Dedifferentiated amniotic fluid mesenchymal stem cell (primary cell): ENCODE results near the gene ABLIM2.
"Not testable (repeated sequence)": the region's sequence is repeated elsewhere in the genome, so short reads cannot be mapped to it uniquely, and the experiment has no call there.

ENCODE experiments used
- DNase-seq: peaks from one replicate; pipeline ENCODE4 v3.0.0-alpha.2; 2016; ENCODE audit errors: extremely low spot score

ABLIM2 gene

GRCh38 chr4:7964459-7964858 is 194.2 kb downstream of the ABLIM2 start:
- no peak for DNase-seq

DNA sequence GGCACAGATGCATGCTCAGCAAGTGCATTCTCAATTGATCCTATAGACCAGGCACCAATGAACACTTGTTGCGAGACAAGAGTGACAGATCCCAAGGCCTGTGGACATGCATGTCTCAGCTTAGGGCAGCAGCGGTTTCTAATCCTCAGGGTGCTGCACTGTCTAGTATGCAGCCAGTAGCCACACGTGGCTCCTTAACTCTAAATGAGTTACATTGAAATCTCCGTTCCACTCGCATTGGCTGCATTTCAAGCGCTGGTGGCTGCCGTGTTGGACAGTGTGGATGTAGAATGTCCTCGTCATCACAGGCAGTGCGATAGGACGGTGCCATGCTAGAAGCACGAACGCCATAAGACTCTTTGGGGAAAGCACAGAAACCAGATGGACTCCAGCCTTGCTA is 194.9 kb downstream of the ABLIM2 start:
- no peak for DNase-seq

DNA sequence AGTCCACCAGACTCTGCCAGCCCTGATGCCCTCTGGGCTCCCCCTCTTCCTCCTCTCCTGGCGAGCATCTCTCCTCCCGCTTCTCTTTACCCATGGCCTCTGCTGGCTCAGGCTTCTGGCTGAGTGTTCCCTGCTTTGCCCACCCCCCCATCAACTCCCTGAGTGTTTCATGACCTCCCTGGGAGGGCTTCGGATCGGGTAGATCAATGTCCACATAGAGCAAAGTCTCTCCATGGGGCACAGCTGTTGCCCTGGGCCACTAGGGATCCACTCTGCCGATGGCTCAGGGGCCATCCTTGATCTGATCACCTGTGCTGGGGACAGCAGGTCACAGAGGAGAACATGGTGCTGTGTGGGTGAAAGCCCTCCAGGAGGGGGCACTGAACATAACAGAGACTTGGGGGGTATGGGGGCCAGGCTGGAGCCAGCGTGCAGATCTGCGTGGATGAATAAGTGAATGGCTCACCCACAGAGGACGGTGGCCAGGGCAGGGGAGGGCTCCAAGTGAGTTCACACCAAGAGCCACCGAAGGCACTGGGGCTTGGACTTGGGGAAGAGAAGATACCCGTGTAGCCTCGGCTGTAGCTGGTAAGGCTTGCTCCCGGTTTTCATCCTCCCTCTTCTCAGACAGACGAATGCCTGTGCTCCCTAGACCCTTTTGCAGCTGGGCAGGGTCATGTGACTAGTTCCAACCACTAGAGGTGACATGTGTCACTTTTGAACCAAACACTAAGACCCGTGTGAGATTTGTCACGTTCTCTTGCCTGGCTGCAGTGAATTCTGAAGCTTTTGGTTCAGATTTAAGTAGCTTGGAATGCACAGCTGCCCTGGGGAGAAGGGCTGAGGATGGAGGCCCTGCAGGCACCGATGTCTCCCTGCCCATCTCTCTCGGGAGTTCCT is 195.8 kb downstream of the ABLIM2 start:
- DNase-seq: no peak

DNA sequence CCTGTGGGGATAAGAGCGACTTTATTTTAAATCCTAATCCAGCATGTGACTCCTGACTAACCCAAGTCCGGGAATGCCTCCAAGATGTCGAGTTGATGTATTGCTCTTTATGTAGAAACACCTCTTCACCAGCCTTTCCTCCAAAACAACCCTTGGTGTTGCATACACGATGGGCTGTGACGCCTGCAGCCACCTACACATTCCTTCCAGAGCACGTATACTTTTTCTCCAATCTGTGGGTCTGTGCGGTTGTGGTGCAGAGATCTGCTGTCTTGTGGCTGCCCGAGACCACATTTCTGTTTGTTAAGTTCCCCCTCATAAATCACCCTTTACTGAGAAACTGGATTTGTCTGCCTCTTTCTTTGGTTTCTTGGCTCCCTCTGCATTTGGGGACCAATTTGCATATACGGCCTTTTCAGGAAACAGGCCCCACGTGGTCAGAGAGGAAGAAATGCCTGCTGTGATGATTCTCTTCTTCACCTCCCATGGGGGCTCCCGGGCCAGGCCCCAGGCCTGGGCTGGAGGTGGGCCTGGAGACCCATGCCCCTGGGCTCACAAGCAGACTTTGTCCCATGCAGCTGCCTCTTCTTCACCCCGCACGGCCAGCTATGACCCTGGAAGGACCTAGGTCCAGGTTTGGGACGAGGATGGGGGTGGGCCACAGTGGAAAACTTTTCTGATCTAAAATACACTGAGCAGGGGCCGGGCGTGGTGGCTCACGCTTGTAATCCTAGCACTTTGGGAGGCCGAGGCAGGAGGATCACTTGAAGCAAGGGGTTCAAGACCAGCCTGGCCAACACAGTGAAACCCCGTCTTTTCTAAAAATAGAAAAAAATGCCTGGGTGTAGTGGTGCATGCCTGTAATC is 197.6 kb downstream of the ABLIM2 start:
- no peak for DNase-seq

DNA sequence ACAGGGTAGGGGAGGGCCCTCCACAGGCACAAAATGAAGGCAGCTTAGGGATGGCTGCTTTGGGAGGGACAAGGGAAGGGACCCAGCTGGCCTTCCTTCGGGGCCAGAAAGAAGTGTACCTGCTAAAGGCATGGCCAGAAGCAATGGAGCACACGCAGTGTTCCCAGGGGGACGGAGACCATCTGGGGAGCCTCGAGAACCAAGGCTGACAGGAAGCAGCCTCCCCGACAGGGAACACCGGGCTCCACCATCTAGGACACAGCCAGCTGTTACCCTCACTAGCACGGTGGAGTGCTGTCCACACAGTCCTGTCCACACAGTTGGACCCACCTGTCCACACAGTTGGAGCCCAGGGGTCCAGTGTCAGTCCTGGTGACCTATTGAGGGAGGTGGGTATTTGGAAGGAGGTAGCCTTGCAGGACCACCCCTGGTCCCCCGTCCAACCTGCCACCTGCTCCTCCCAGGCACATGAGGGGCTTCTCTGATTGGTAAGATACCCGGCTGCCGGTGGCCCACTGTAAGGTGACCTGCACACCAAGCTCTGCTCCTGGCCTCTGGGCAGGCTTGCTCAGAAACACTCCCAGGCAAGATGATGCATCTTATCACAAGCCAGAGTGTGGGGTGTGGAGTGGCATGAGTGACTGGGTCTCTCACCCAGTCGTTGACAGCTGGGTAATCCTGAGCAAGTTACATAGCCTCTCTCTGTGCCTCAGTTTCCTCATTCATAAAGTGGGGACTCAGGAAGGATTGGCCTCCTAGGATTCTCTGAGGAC is 198.4 kb downstream of the ABLIM2 start:
- no peak for DNase-seq

- DNase-seq: no peak
Observed at GRCh38 chr4:7959078-7959477, 199.5 kb downstream of the ABLIM2 start.

DNA sequence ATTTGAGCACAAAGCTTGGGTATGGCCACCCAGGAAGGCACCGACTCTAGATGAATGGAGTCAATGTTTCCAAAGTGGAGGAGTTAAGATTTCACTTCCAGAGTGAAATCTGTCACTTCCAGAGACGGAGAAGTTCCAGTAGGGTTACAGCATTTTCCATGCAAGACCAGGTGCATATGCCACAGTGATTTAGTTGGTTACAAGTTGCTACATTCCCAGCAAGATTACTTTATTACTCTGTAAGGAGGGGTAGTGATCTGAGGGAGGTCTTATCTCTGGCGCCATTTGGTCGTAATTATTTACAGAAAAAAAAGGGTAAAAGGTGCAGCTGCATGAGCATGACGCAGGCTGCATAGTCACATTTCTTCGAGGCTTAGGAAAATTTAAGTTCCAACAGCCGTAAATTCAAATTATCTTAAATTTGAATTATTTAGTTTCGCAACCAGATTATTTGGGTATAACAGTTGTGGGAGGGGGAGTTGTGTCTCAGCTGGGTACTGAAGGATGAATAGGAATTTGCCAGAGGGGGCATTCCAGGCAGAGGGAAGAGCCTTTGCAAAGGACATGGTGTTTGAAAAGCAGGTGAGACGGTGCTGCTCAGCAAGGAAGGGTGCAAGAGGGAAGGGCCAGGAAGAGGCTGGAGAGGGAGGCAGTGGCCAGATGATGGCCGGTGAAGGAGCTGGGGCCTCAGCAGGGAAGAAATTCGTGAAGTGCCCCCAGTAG is 201.5 kb downstream of the ABLIM2 start:
- DNase-seq: no peak

GRCh38 chr4:7956270-7956808 is 202.3 kb downstream of the ABLIM2 start:
- DNase-seq: no peak

DNA sequence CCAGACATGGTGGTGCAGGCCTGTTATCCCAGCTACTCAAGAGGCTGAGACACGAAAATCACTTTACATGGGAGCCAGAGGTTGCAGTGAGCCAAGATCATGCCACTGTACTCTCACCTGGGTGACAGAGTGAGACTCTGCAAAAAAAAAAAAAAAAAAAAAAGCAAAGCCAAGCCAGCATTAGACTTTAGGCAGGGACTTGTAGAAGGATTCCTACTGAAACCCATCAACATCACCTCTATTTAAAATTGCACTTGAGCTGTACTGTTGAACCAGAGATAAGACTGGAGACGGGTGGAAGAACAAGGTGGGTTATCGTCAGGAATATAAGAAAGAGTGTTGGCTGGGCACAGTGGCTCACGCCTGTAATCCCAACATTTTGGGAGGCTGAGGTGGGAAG is 203.2 kb downstream of the ABLIM2 start:
- DNase-seq: no peak

DNA sequence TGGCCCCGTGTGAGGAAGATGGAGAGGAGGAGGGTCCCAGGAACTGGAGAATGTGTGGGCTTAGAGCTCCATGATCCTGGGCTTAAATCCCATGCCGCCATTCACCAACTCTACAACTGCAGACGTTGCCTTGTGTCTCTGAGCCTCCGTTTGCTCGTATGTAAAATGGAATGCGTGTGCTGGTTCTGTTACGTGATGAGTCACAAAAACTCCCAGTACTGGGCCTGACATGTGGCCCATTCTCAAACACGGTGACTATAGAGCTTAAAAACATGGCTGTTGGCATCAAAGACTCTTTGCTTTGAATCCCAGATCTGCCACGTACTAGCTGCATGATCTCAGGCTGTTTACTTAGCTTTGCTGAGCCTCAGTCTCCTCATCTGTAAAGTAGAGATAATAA is 206.0 kb downstream of the ABLIM2 start:
- no peak for DNase-seq

GRCh38 chr4:7950301-7951092 is 208.1 kb downstream of the ABLIM2 start:
- DNase-seq: no peak

DNA sequence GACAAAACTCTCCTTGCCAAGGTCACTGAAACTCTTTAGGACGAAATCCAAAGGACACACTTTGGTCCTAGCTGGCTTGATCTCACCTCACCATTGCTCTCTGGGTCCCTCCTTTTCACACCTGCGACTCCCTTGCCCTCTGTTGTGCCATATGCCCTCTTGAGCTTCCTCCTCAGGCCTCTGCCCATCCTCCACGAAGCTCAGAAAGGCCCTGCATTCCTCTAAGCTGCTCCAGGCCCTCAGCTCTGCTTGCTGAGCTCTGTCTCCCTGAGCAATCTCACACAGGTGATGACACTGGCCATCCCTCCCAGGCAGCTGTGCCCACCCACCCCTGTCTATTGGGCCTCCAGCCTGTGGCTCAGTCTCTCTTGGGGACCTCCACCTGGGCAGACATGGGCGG is 208.9 kb downstream of the ABLIM2 start:
- DNase-seq: no peak

- DNase-seq: no peak
Observed at GRCh38 chr4:7947927-7948326, 210.7 kb downstream of the ABLIM2 start.

DNA sequence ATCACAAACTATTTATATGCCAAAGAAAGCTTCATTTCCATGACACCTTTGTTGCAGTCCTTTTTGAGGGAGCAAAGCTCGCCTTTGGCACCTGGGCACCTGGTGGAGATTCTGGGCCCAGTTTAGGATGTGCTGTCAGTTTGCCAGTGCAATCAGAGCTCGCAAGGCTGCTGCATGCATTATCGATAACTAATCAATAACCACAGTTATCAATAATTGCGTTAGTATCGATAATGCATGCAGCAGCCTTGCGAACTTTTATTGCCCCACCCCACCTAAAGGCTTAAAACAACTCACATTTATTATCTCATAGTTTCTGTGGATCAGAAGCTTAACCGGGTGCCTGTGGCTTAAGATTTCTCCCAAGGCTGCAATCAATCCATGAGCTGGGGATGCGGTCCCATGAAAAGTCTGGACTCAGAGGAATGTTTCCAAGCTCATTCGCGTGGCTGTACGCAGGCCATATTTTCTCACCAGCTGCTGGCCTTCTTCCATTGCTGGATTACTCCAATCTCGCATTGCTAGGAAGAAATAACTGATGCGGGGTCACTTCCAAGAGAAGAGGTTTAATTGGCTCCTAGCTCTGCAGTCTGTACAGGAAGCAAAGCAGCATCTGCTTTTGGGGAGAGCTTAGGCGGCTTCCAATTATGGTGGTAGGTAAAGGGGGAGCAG is 212.8 kb downstream of the ABLIM2 start:
- no peak for DNase-seq

GRCh38 chr4:7944599-7945220 is 213.9 kb downstream of the ABLIM2 start:
- no peak for DNase-seq

GRCh38 chr4:7943688-7944087 is 214.9 kb downstream of the ABLIM2 start:
- not testable (repeated sequence) for DNase-seq

- DNase-seq: no peak
Observed at GRCh38 chr4:7943211-7943610, 215.4 kb downstream of the ABLIM2 start.

GRCh38 chr4:7941965-7942496 is 216.6 kb downstream of the ABLIM2 start:
- no peak for DNase-seq
